Measurements from ENCODE around the gene JAKMIP3.
"Not testable (repeated sequence)": the region's sequence is repeated elsewhere in the genome, so short reads cannot be mapped to it uniquely, and the experiment has no call there.

The JAKMIP3 gene

GRCh38 chr10:132066812-132067211 is 1.1 kb downstream of the JAKMIP3 start:
- DNase-seq = no peak

GRCh38 chr10:132068431-132069121 is 2.8 kb downstream of the JAKMIP3 start:
- no peak for DNase-seq

GRCh38 chr10:132069122-132069848 is 3.5 kb downstream of the JAKMIP3 start:
- no peak for DNase-seq

GRCh38 chr10:132069849-132070182 is 4.1 kb downstream of the JAKMIP3 start:
- no peak for DNase-seq

GRCh38 chr10:132070724-132071123 is 5.0 kb downstream of the JAKMIP3 start:
- DNase-seq = no peak

GRCh38 chr10:132071667-132072066 is 5.9 kb downstream of the JAKMIP3 start:
- no peak for DNase-seq

GRCh38 chr10:132075909-132076577 is 10.3 kb downstream of the JAKMIP3 start:
- no peak for DNase-seq

GRCh38 chr10:132076578-132077081 is 10.9 kb downstream of the JAKMIP3 start:
- DNase-seq = no peak

GRCh38 chr10:132077091-132077490 is 11.3 kb downstream of the JAKMIP3 start:
- DNase-seq = no peak

- no peak for DNase-seq
Observed at GRCh38 chr10:132078746-132079345, 13.1 kb downstream of the JAKMIP3 start.

- DNase-seq = not testable (repeated sequence)
Observed at GRCh38 chr10:132084384-132084783, 18.6 kb downstream of the JAKMIP3 start.

GRCh38 chr10:132093236-132093635 is 27.5 kb downstream of the JAKMIP3 start:
- DNase-seq = not testable (repeated sequence)

- no peak for DNase-seq
Observed at GRCh38 chr10:132094581-132095234, 29.0 kb downstream of the JAKMIP3 start.

GRCh38 chr10:132095403-132096113 is 29.8 kb downstream of the JAKMIP3 start:
- no peak for DNase-seq

GRCh38 chr10:132096223-132096622 is 30.5 kb downstream of the JAKMIP3 start:
- DNase-seq = no peak

GRCh38 chr10:132096863-132097478 is 31.2 kb downstream of the JAKMIP3 start:
- DNase-seq = no peak

- no peak for DNase-seq
Observed at GRCh38 chr10:132097609-132098377, 32.0 kb downstream of the JAKMIP3 start.

GRCh38 chr10:132098539-132099388 is 33.0 kb downstream of the JAKMIP3 start:
- DNase-seq = no peak

- DNase-seq = no peak
Observed at GRCh38 chr10:132099389-132100090, 33.8 kb downstream of the JAKMIP3 start.

Data from fibroblast of skin of abdomen (primary cell).